H7 (cell line): ENCODE data around the gene COG2. TPM values are rescaled to one million over a fixed set of nuclear protein-coding genes. Genes with fewer than 3 reads are reported as not detected.
A peak's percentile ranks its signal among the peaks of the same experiment; 100 is the strongest.
"Not testable (repeated sequence)": the region's sequence is repeated elsewhere in the genome, so short reads cannot be mapped to it uniquely, and the experiment has no call there.

ENCODE experiments used
- DNase-seq: peaks from one replicate; pipeline ENCODE4 v3.0.0; 2012
- H3K27me3 ChIP-seq: 2 replicates; pipeline ENCODE4 v1.6.0; 2011; ENCODE audit warnings: mild to moderate bottlenecking, low read length; ENCODE audit not compliant: control insufficient read depth, insufficient read depth
- H3K36me3 ChIP-seq: replicated peaks from 2 replicates; pipeline ENCODE4 v1.5.1; 2011; ENCODE audit warnings: low read length; ENCODE audit not compliant: control insufficient read depth, insufficient read depth
- H3K4me3 ChIP-seq: 2 replicates; pipeline ENCODE4 v1.5.1; 2011; ENCODE audit warnings: low read depth, mild to moderate bottlenecking, control low read depth, low read length, moderate library complexity; ENCODE audit not compliant: insufficient read depth
- total RNA-seq: library from RNA; depleted of rRNA; stranded (reverse); fragments of >200 nt; shearing (Covaris generic); gene quantifications from 2 replicates; pipeline ENCODE4 v1.2.3, GENCODE V29; 2014; rRNA removed

The COG2 gene
- total RNA-seq, 1 experiment from 2014 or later = 38.3 TPM

- Histone ChIP-seq H3K36me3 (no peaks in the 10 kb centered on the region), H3K27me3 (no peaks in the 10 kb centered on the region), H3K4me3 (no peak overlapping the region)
- DNase-seq = no peak
Measured at GRCh38 chr1:230715510-230715909, 73.2 kb downstream of the COG2 start.

- not testable (repeated sequence) for H3K4me3 ChIP-seq, DNase-seq, H3K27me3 ChIP-seq, H3K36me3 ChIP-seq
Measured at GRCh38 chr1:230716453-230716852, 74.2 kb downstream of the COG2 start.

- no peak overlapping the region for H3K4me3 ChIP-seq
- H3K27me3 ChIP-seq = no peaks in the 10 kb centered on the region
- DNase-seq = no peak
- no peaks in the 10 kb centered on the region for H3K36me3 ChIP-seq
Measured at GRCh38 chr1:230717251-230717650, 75.0 kb downstream of the COG2 start.

GRCh38 chr1:230721849-230722522 is 79.7 kb downstream of the COG2 start:
- not testable (repeated sequence) for H3K27me3 ChIP-seq

GRCh38 chr1:230725256-230726012 is 83.2 kb downstream of the COG2 start:
- no peak for DNase-seq
- no peaks in the 10 kb centered on the region for H3K27me3 ChIP-seq

More at GRCh38 chr1:230721849-230722522, 79.7 kb downstream of the COG2 start:
- H3K4me3 ChIP-seq, DNase-seq, H3K36me3 ChIP-seq: not testable (repeated sequence)

GRCh38 chr1:230728710-230729392 is 86.6 kb downstream of the COG2 start:
- no peak overlapping the region for H3K4me3 ChIP-seq
- no peaks in the 10 kb centered on the region for H3K36me3 ChIP-seq
- DNase-seq = peak; percentile 41
- no peaks in the 10 kb centered on the region for H3K27me3 ChIP-seq

More at GRCh38 chr1:230725256-230726012, 83.2 kb downstream of the COG2 start:
- no peaks in the 10 kb centered on the region for H3K36me3 ChIP-seq
- no peak overlapping the region for H3K4me3 ChIP-seq

- no peak for DNase-seq
- H3K36me3 ChIP-seq = no peaks in the 10 kb centered on the region
- H3K4me3 ChIP-seq = no peak overlapping the region
- H3K27me3 ChIP-seq = no peaks in the 10 kb centered on the region
Measured at GRCh38 chr1:230730977-230731376, 88.7 kb downstream of the COG2 start.

GRCh38 chr1:230735447-230735846 is 93.2 kb downstream of the COG2 start:
- H3K27me3 ChIP-seq = peaks cover 2% of the 10 kb centered on the region; the same call in 1 of the 2 replicates
- no peak for DNase-seq
- no peaks in the 10 kb centered on the region for H3K36me3 ChIP-seq
- H3K4me3 ChIP-seq = no peak overlapping the region

GRCh38 chr1:230737622-230738262 is 95.5 kb downstream of the COG2 start:
- Histone ChIP-seq H3K27me3 (peaks cover 2% of the 10 kb centered on the region; the same call in 1 of the 2 replicates), H3K4me3 (no peak overlapping the region), H3K36me3 (no peaks in the 10 kb centered on the region)
- no peak for DNase-seq

GRCh38 chr1:230739564-230740290 is 97.4 kb downstream of the COG2 start:
- H3K4me3 ChIP-seq = no peak overlapping the region
- DNase-seq = no peak
- H3K27me3 ChIP-seq = peaks cover 2% of the 10 kb centered on the region; the same call in 1 of the 2 replicates
- no peaks in the 10 kb centered on the region for H3K36me3 ChIP-seq

Other genes starting within 250 kb of the COG2 start
- gene PGBD5, start 216.1 kb upstream of the COG2 start, total RNA-seq = 29.8 and 34.7 TPM in 2 replicates
- gene AGT, start 71.6 kb downstream of the COG2 start, total RNA-seq = 0.42 TPM in 1 of 2 replicates, not detected in the other
- gene CAPN9, start 104.9 kb downstream of the COG2 start, total RNA-seq = 0.04 and 0.10 TPM in 2 replicates
- gene C1orf198, start 226.0 kb downstream of the COG2 start, total RNA-seq = 38.6 and 52.0 TPM in 2 replicates